AG09309 (cell line): ENCODE measurements around the gene ZNF484.

Experiments
- DNase-seq: peaks from one replicate; pipeline ENCODE4 v3.0.0-alpha.2; 2010; ENCODE audit warnings: low read depth
- H3K4me3 ChIP-seq: 2 replicates; pipeline ENCODE4 v1.5.1; 2011; ENCODE audit warnings: mild to moderate bottlenecking, low read depth, low read length, moderate library complexity; ENCODE audit not compliant: control insufficient read depth
- CTCF ChIP-seq: IDR thresholded peaks from 2 replicates; pipeline ENCODE4 v1.5.1; 2011; ENCODE audit warnings: mild to moderate bottlenecking, low read depth, low read length, inconsistent platforms; ENCODE audit not compliant: insufficient read depth, control insufficient read depth; ENCODE audit errors: missing control alignments

ZNF484 gene

GRCh38 chr9:92795598-92796336 is 82.1 kb downstream of the ZNF484 start:
- no peak for DNase-seq
- no peak for TF ChIP-seq CTCF
- no peak overlapping the region for H3K4me3 ChIP-seq
